Left renal cortex interstitium (tissue), 4 donors: ENCODE measurements around the gene BMF. TPM values are rescaled to one million over a fixed set of nuclear protein-coding genes. Genes with fewer than 3 reads are reported as not detected.
"Not testable (repeated sequence)": the region's sequence is repeated elsewhere in the genome, so short reads cannot be mapped to it uniquely, and the experiment has no call there.

Source experiments
- DNase-seq, 4 donors: peaks; one replicate each; pipeline ENCODE4 v3.0.0-alpha.2; 2013; ENCODE audit warnings: low read depth in 4 of 4, low spot score in 2 of 4, missing footprints in 1 of 4
- polyA plus RNA-seq, 4 donors: library from polyadenylated mRNA; unstranded; fragments of 120-200 nt; gene quantifications; one replicate each; pipeline ENCODE4 v1.2.1, GENCODE V29; 2013; ENCODE audit not compliant: insufficient read length in 4 of 4

The BMF gene
- polyA plus RNA-seq, 4 donors, result 36.5 to 49.0 (median 43.1) TPM

DNA sequence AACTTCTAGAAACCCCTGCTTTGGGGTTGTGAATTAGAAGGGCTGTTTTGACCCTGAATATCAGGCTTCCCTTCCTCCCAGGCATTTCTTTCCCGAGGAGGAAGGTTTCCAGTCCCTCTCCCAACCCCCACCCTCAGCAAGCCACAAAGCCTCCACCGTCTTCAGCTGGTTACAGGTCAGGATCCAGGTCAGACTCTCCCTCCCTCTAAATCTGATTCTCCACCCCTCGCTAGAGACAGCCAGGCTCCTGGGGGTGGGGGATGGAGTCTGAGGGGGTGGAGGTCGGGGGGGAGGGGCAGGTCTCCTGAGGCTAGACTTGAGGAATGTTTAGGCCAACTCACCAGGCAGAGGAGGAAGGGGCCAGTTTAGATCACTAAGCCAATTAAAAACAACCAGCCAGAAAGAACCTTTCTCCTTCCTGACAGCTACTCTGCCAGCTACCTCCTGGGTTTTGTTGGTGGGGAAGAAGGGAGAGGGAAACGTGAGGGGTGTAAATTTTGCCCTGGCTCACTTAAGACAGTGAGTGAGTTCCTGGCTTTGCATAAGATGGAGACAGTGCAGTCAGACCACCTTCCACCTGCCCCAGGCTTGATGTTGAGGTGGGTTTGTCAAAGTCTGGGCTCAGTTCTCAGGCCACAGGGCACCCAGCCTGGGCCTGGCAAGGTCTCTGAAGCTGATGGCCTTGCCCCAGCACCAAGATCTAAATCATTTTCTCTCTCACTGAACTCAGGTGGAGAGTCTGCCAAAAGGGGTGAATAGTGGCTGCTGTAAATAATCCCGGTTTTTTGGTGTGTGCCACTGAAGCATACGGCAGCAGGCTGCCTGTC lies 19.5 kb downstream of the BMF start:
- DNase-seq, result no peak

DNA sequence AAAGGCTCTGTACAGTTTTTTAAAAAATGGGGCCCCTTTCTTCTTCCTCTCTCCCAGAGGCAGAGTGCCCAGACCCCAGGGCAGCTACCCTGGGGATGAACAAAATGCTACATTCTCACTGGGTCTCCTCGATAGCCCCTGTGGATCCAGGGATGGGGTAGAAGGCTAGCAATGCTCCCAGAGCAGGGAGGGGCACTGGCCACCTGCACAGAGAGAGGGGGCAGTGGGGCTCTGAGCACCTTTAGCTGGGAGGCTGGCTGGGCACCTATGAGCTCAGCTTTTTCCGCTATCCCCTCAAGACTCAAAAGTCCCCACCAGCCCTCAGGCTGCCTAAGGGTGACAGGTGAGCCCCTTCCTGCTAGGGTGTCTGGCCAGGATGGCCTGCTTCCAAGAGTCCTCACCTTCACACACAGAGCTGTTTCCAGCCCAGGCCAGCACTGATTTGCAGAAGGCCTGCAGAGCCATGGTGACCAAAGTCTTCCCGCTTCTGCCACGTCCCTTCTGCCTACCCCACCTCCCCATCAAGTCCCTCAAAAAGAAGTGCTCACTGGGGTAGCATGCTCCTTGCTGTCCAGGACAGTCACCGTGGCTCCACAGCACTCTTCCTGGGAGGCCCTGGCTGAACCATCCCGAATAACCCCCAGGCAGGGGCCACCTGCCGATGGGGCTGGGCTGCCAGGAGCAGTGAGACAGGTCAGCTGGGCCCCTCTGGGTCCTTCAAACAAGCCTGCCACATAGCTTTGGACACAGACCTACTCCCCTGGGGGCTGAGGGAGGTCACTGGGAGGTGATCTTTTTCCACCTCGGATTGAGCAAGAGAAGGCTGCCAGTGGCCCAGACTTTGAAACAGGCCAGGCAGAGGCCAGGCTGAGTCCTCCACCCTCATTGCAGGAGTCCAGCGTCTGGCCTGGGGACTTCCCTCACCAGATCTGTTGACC lies 20.4 kb downstream of the BMF start:
- no peak for DNase-seq

DNA sequence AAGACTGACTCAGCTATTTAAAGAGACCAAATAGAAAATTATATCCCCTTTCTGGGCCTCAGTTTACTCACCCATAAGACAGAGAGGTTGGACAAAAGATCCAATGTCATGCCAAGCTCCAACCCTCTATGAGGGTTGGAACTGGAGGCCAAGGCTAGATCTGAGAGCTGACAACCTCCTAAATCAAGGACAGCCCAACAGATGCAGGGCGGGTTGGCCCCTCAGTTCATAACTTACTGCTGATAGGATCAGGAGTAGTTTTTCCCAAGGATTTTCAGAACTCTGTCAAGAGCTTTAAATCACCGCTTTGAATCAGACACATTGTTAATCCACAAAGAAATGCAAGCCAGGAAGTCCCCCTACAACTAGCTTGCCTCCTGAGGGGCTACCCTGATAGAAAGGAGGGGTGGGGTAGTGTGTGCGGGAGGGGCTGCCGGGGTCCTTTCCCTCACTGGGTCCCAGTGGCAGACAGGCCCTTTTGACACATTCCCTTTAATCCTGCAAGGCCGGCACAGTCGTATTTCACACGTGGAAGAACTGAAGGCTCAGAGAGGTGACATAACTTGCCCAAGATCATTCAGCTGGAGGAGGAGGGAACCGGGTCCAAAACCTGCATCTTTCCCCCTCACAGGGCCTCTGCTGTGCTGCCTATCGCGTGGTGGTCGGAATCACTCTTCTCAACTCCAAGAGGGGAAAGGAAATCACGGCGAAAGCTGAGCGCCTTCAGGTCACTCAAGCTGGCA lies 21.4 kb downstream of the BMF start:
- no peak for DNase-seq

DNA sequence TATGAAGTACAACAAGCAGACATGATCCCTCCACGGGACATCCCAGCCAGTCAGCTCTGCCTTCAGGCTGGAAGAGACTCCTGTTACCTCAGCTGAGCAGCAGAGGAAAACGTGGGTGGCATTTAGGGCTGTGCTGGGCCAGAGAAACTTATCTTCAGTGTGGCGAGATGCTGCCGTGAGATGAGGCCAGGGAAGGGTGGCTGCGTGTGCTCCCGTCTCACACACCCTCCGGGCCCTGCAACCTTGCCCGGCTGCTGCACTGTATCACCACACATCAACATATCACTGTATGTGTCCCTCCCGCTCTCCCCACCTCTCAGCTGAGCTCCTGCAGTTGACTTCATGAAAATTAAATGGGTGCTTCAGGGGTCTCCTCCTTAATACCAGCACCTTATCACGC lies 23.4 kb downstream of the BMF start:
- no peak for DNase-seq

DNA sequence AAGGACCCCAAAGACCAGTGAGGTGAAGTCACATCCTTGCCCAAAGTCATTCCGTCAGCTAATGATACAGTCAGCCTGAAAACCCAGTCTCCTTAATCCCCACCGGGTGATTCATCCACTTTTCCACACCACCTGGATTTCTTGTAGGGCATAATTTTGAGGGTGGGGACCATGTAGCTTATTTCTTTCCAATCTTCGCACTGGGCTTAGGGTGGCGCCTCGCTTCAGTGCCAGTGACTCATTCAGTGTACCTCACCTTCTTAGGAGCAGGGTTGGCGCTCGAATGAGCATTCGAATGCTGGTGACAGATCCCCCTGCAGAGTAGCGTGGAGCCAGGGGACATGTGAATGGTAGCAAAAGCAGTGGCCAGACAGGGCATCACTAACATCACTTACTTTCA lies 24.0 kb downstream of the BMF start:
- DNase-seq, result no peak

DNA sequence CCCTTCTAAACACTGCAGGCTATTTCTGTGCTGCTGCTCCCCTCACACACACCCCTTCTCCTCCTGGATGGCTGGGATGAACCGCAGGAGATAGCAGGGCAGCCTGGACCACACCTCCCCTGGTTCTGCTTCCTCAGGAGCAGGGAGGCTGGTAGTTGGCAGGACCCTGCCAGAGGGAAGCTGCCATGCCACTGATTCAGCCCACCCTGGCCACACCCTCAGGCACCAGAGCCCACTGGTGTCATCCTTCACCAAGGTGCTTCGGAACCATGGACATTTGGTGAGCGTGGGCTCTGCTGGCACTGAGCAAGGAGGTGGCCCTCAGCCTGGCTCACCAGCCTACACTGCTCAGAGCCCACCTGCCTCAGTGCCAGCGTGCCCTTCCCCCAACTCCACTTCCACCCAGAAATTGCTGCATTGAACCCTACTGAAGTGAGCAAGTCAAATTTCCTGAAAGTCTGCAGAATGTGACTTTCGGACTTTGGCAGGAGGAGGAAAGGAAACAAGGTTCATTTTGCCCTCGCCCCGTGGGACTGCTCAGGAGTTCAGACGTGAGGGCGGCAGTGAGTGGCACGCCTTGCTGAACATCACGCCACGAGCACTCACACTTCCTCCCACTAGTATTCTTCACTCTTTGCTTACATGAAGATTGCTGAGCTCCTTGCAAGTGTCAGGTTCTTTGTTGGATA lies 26.3 kb downstream of the BMF start:
- no peak for DNase-seq

DNA sequence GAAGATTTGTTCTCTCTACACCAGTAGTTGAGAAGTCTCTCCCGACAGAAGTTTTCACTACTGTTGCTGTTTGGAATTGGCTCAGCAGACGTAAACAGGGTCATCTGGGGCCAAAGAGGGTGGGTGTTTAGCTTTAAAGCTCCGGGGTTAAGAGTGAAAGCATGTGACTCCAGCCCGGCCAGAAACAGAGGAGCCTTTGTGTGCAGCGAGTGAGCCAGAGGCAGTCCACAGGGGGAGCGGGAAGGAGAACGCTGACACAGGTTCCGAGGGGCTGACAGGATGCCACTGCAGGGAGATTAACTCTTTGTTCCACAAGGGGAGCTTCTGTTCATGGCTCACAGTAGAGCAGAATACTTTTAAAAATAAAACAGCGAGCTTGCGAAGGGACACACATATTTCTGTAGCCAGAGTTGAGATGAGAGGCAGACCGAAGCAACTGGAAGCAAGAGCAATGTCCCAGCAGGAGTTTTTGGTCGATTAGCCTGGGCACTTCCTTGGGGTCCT lies 26.9 kb downstream of the BMF start:
- no peak for DNase-seq

DNA sequence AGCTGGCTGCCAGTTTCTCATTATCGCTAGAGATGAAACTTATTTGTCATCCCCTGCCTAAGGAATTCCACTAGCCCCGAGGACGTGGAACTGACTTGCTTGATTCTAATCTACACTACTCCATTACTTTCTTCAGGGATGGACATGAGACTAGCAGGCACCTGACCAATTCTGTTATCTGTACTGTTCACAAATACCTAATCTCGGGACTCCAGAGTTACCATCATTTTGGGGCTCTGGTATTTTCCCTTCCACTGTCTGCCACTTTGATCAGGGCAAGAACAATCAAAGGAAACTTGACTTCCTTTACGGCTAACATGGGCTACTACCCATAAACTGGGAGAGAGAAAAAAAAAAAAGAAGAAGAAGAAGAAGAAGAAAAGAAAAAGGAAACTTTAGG lies 27.8 kb downstream of the BMF start:
- no peak for DNase-seq

DNA sequence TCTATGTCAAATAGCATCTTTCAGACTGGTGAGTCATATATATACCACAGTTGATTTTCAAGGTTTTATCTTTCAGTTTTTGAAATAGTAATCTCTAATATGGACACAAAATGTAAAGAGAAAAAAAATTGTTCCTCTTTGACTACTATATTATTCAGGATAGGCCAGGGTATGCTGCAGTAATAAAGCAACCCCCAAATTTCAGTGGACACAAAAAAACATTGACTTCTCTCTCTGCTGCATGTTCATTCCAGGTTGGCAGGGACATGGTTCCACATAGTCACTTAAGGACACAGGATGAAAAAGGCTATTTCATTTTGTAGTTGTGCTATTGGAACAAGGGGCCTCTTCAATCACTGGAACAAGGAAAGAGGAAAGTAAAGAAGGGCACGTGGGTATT lies 28.6 kb downstream of the BMF start:
- DNase-seq, result no peak

DNA sequence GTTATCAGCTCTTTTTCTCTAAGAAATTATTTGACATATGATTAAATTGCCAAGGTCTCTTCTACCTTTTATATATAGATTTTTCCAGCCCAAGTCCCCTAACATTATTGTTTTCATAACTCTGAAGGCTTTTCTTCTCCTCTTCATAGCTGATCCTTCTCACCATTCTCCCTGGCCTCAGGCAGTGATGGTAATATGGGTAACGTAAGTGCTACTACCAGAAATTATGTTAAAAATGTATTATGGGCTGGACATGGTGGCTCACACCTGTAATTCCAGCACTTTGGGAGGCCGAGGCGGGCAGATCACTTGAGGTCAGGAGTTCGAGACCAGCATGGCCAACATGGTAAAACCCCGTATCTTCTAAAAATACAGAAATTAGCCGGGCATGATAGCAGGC lies 29.2 kb downstream of the BMF start:
- no peak for DNase-seq

DNA sequence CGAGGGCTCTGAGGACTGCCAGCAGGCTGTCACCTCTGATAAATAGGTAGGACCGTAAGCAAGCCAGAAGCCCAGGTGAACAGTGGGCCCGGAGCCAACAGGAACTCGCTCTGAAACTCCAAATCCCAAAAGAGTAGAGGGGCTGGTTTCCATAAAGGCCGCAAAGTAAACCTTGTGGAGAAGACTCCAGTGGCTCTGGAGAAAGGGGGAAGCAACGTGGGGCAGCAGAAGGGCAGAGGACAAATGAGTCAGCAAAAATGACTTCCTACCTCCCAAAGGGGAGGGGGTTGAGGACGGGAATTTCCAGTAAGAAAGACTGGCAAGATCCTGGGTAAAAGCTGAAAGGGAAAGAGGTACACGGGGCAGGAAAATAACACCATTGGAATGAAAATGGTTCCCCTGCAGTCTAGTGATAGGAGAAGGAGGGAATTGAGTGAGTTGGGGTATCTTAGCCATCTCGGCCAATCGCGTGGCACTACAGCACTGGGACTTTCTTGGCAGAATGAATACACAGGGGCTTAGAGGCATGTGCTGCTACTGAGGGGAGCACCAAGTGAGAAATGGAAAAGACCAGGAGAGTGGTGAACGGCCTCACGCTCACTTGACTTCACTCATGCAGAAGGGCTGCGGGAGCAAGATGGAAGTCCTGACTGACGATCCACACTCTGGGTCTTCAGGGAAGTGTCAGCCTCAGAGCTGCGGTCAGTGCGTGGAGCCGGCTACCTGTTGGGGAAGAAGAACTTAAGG lies 33.2 kb downstream of the BMF start:
- DNase-seq, result no peak

DNA sequence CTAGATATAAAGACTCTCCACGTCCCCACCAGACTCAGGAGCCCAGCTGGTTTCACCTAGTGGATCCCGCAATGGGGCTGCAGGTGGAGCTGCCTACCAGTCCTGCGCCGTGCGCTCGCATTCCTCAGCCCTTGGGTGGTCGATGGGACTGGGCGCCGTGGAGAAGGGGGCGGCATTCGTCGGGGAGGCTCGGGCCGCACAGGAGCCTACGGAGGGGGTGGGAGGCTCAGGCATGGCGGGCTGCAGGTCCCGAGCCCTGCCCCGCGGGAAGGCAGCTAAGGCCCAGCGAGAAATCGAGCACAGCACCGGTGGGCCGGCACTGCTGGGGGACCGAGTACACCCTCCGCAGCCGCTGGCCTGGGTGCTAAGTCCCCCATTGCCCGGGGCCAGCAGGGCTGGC lies 34.0 kb downstream of the BMF start:
- DNase-seq, result not testable (repeated sequence)

DNA sequence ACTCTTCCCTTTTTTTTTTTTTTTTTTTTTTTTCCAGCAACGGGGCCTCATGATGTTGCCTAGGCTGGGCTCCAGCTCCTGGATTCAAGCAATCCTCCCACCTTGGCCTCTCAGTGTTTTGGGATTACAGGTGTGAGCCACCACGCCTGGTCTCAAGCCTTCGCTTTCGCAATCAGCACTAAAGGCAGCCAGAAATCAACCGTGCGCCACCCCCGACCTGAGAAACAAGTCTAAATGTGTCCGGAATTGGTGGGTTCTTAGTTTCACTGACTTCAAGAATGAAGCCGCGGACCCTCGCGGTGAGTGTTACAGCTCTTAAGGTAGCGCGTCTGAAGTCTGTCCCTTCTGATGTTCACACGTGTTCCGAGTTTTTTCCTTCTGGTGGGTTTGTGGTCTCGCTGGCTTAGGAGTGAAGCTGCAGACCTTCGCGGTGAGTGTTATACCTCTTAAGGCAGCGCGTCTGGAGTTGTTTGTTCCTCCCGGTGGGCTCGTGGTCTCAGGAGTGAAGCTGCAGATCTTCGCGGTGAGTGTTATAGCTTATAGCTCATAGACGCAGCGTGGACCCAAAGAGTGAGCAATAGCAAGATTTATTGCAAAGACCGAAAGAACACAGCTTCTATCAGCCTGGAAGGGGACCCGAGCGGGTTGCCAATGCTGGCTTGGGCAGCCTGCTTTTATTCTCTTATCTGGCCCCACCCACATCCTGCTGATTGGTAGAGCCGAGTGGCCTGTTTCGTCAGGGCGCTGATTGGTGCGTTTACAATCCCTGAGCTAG lies 34.8 kb downstream of the BMF start:
- DNase-seq, result not testable (repeated sequence)

DNA sequence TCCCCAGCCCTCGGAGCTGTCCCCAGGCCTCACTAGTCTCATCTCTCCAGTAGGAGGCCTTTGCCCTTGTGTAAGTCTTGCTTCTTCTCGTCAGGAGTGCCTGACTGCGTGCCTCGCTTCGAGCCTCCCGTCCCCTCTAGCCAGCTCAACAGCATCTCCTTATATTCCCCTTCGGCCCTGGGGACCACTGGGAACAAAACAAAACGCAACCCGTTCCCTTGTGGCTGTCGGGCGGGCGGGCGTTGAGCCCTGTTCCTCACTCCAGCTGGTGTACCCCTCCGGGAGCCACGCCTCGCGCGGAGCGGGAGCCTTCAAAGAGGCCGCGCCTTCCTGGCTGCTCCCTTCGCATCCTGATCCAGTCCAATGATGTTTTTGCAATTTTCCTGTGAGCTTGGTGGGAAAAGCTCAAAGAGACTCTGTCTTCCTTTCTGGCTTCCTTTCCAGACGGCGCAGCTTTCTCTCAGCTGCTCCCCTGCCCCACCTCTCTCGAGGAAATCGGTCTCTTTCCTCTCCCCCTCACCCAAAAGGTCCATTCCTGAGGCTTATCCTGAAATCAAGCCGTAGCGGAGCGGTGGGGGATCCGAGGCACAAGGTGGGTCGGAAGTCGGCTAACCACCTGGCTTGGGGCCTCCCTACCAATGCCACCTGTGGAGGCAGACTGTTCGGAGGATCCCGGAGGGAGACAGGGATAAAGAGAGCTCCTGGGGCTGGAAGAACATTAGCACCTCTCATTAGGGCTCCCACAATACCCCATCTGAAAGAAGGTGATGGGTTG lies 36.3 kb downstream of the BMF start:
- no peak for DNase-seq

DNA sequence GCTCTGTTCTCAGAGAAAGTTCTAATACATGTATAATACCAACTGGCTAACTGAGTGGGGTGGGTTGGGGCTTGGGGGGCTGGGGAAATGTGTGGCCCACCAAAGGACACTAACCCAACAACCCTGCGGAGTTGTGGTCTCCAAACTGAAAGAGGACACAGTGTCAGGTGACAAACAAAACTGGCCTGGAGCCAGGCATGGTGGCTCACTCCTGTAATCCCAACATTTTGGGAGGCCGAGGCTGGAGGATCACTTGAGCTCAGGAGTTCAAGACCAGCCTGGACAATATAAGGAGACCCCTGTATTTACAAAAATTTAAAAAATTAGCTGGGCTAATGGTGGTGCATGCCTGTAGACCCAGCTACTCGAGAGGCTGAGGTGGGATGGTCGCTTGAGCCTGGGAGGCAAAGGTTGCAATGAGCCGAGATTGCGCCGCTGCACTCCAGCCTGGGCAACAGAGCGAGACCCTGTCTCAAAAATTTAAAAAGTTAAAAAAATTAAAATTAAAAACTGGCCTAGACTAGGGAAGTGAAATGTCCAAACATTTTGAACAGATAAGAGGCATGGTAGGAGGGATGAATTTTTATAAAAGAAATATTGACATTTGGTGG lies 38.0 kb downstream of the BMF start:
- DNase-seq, result no peak

DNA sequence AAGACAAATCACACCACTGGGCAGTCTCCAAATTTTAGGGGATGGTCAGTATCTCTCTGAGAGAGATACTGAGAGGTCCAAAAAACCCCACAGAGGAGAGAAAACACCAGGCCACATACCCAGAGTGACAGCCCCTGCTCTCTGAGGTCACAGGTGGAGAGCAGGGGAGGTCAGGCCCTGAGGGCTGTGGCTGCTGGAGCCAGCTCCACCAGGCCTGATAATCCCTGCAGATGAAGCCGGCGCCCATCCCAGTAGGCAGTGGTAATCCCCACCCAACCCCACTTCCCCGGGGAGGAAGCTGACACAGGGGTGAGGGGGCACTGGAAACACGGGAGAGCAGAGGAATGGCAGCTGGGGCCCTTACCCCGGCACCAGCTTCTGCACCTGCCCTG lies 38.5 kb downstream of the BMF start:
- no peak for DNase-seq
